Measurements from ENCODE around the gene WWOX. TPM values are rescaled to one million over a fixed set of nuclear protein-coding genes. Genes with fewer than 3 reads are reported as not detected.

The WWOX gene
- total RNA-seq, 1 experiment from 2014 or later, result 79.9 TPM

GRCh38 chr16:78844682-78845081 lies 745.2 kb downstream of the WWOX start:
- no peak overlapping the region for H3K4me3 ChIP-seq (ENCODE audit: low read depth, low read length, poor library complexity, severe bottlenecking)
- H3K27me3 ChIP-seq (replicated peaks; ENCODE audit: insufficient read depth, low read depth, low read length, poor library complexity), result no peaks in the 10 kb centered on the region
- TF ChIP-seq, protein P1, sequence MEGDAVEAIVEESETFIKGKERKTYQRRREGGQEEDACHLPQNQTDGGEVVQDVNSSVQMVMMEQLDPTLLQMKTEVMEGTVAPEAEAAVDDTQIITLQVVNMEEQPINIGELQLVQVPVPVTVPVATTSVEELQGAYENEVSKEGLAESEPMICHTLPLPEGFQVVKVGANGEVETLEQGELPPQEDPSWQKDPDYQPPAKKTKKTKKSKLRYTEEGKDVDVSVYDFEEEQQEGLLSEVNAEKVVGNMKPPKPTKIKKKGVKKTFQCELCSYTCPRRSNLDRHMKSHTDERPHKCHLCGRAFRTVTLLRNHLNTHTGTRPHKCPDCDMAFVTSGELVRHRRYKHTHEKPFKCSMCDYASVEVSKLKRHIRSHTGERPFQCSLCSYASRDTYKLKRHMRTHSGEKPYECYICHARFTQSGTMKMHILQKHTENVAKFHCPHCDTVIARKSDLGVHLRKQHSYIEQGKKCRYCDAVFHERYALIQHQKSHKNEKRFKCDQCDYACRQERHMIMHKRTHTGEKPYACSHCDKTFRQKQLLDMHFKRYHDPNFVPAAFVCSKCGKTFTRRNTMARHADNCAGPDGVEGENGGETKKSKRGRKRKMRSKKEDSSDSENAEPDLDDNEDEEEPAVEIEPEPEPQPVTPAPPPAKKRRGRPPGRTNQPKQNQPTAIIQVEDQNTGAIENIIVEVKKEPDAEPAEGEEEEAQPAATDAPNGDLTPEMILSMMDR (conservative IDR thresholded peaks at IDR 0.05; ENCODE audit: low read depth, low read length), result no peak
- no peak for TF ChIP-seq EZH2 (IDR thresholded peaks at IDR 0.05; ENCODE audit: borderline replicate concordance, low read depth, low read length, poor library complexity, severe bottlenecking)
- no peak overlapping the region for H3K27ac ChIP-seq (ENCODE audit: low read depth, low read length, poor library complexity, severe bottlenecking)
- ChIA-PET POLR2A (ENCODE audit: low non-redundant PET) (no interaction called here), CTCF (no interaction called here)
- H3K4me1 ChIP-seq (ENCODE audit: insufficient read depth, low read length, poor library complexity, severe bottlenecking), result no peaks in the 10 kb centered on the region
- no TSS peak for BruUV-seq (replicated peaks)
- no peak for DNase-seq (ENCODE audit: low spot score)
- H3K9me3 ChIP-seq (ENCODE audit: low read depth, low read length, poor library complexity, severe bottlenecking), result no peaks in the 10 kb centered on the region
- H3K36me3 ChIP-seq (ENCODE audit: insufficient read depth, low read length, poor library complexity, severe bottlenecking), result no peaks in the 10 kb centered on the region
- intact Hi-C loops (cut with micrococcal nuclease; ENCODE audit: unreplicated experiment), result no loop called here

DNA sequence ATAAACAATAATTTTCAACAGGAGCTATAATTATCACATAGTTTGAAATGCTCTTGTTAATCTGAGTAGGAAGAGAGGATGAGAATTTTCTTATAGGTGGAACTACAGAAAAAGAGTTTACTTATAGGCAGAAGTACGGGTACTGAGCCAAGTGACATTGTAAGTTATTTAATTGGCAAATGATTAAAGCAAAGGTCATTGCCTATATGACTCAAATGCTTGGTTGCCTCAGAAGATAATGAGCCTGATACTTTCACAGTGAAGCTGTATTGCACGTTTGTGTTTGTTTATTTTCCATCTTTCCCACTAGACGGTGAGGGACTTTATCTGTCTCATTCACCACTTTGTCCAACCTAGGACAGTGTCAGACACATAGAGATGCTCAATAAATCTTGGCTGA lies 751.8 kb downstream of the WWOX start:
- H3K27me3 ChIP-seq (replicated peaks; ENCODE audit: insufficient read depth, low read depth, low read length, poor library complexity), result no peaks in the 10 kb centered on the region
- no peak overlapping the region for H3K27ac ChIP-seq (ENCODE audit: low read depth, low read length, poor library complexity, severe bottlenecking)
- H3K9me3 ChIP-seq (ENCODE audit: low read depth, low read length, poor library complexity, severe bottlenecking), result no peaks in the 10 kb centered on the region
- intact Hi-C loops (cut with micrococcal nuclease; ENCODE audit: unreplicated experiment), result no loop called here
- ChIA-PET POLR2A (ENCODE audit: low non-redundant PET) (no interaction called here), CTCF (no interaction called here)
- H3K36me3 ChIP-seq (ENCODE audit: insufficient read depth, low read length, poor library complexity, severe bottlenecking), result no peaks in the 10 kb centered on the region
- no peaks in the 10 kb centered on the region for H3K4me1 ChIP-seq (ENCODE audit: insufficient read depth, low read length, poor library complexity, severe bottlenecking)
- no peak for DNase-seq (ENCODE audit: low spot score)
- no peak for TF ChIP-seq EZH2 (IDR thresholded peaks at IDR 0.05; ENCODE audit: borderline replicate concordance, low read depth, low read length, poor library complexity, severe bottlenecking)
- no peak overlapping the region for H3K4me3 ChIP-seq (ENCODE audit: low read depth, low read length, poor library complexity, severe bottlenecking)
- BruUV-seq (replicated peaks), result no TSS peak

GRCh38 chr16:78852081-78852635 lies 752.7 kb downstream of the WWOX start:
- H3K27ac ChIP-seq (ENCODE audit: low read depth, low read length, poor library complexity, severe bottlenecking), result no peak overlapping the region

More at GRCh38 chr16:78852081-78852635, 752.7 kb downstream of the WWOX start:
- H3K4me3 ChIP-seq (ENCODE audit: low read depth, low read length, poor library complexity, severe bottlenecking), result no peak overlapping the region
- BruUV-seq (replicated peaks), result no TSS peak
- no peak for DNase-seq (ENCODE audit: low spot score)
- no peaks in the 10 kb centered on the region for H3K4me1 ChIP-seq (ENCODE audit: insufficient read depth, low read length, poor library complexity, severe bottlenecking)
- ChIA-PET CTCF (no interaction called here), POLR2A (ENCODE audit: low non-redundant PET) (no interaction called here)
- no peaks in the 10 kb centered on the region for H3K36me3 ChIP-seq (ENCODE audit: insufficient read depth, low read length, poor library complexity, severe bottlenecking)
- H3K9me3 ChIP-seq (ENCODE audit: low read depth, low read length, poor library complexity, severe bottlenecking), result no peaks in the 10 kb centered on the region
- H3K27me3 ChIP-seq (replicated peaks; ENCODE audit: insufficient read depth, low read depth, low read length, poor library complexity), result no peaks in the 10 kb centered on the region
- intact Hi-C loops (cut with micrococcal nuclease; ENCODE audit: unreplicated experiment), result no loop called here
- no peak for TF ChIP-seq EZH2 (IDR thresholded peaks at IDR 0.05; ENCODE audit: borderline replicate concordance, low read depth, low read length, poor library complexity, severe bottlenecking)
- TF ChIP-seq, protein P1 (conservative IDR thresholded peaks at IDR 0.05; ENCODE audit: low read depth, low read length), result no peak

Measured in A673 (cell line).